Vagina (tissue), 2 donors: ENCODE data around the gene ULK2.

ENCODE experiments used
- POLR2A ChIP-seq, 2 donors: fragments of 450-650 bp; IDR thresholded peaks; one replicate each; pipeline ENCODE4 v1.6.1; 2017; ENCODE audit warnings: antibody characterized with exemption in 2 of 2, mild to moderate bottlenecking in 2 of 2, moderate library complexity in 2 of 2
- POLR2AphosphoS5 ChIP-seq, 2 donors: sonication (generic); formaldehyde crosslinking; IDR thresholded peaks; one replicate each; pipeline ENCODE4 v1.9.0; 2017; ENCODE audit warnings: antibody characterized with exemption in 2 of 2, mild to moderate bottlenecking in 2 of 2, low read depth in 1 of 2; ENCODE audit not compliant: insufficient read depth in 1 of 2

- TF ChIP-seq POLR2AphosphoS5 (IDR thresholded peaks at IDR 0.05; ENCODE audit: insufficient read depth in 1 of 2, low read depth in 1 of 2) = no peak
- no peak for TF ChIP-seq POLR2A (IDR thresholded peaks at IDR 0.05)
Measured at GRCh38 chr17:19768046-19768782, 99.5 kb downstream of the ULK2 start.
